GM21717 (cell line): ENCODE data around the gene FHIT.

Experiments used
- ATAC-seq: cut with Tn5 transposase; IDR thresholded peaks from one replicate; pipeline ENCODE4 v1.9.1; 2021; ENCODE audit warnings: mild to moderate bottlenecking, moderate library complexity; ENCODE audit not compliant: unreplicated experiment

FHIT gene

DNA sequence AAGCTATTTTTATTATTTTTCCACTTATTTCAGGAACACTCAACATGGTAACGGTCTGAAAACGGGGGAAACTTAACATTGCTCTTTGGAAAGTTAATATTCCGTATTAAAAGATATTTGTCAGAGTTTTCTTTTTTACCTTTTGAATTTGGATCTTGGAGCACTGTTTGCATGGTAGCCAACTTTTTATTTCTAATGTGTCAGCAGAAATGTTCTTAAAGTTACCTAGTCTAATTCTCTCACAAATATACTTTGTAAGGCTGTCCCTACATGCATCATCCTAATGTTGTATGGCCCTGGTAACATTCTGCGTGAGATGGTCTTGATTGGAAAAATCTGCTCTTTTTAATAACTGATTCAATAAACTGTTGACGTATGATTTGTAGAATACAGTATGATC lies 719.5 kb downstream of the FHIT start:
- no peak for ATAC-seq

DNA sequence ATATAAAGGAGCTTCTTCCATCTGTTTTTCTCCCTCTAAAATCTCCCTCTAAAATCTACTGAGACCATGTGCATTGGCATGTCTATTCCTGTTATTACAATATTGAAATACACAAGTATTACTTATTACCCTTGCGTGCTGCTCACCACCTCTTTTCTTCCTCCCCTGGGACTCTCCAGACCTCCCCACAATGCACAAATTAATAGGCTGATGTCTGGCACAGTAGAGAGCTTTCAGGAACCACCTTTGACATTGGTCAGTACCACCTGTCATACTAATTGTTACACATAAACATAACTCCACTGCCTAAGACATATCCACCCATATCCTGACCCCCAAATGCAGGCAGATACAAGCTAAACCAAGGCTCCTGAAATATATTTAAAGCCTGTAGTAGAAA lies 722.6 kb downstream of the FHIT start:
- no peak for ATAC-seq

DNA sequence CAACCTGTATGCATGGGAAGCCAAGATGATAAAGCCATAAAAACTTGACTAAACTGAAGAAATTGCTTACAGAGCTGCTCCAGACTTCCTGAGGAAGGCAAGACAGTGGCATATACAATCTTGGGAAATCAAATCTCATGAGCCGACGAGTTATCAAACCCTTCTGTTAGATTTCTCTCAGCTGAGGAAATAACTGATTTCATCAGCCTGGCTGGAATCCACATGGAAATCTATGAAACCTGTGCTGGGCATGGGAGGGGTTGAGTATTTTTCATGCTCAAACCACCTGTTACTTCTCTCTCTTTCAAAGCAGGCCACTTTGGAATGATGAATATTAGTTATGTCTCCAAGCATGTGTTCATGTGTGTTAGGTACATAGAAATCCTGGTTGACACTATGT lies 727.7 kb downstream of the FHIT start:
- ATAC-seq, result no peak

DNA sequence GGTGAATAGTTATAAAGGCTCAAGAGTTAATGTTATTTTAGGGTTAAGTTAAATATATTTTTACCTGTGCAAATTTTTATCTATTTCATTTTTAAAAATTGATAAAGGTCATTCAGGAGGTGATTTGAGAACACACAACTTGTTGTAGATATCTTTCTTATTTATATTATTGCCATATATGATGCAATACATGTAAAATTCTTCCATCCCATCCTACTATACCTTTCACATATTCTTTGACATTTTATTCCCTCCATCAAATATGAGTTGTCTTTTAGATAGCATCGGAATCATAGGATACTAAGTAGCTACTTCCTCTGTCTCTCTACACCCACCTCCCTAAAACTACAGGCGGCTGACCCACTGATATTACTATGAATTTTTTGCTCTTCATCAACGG lies 734.1 kb downstream of the FHIT start:
- no peak for ATAC-seq

DNA sequence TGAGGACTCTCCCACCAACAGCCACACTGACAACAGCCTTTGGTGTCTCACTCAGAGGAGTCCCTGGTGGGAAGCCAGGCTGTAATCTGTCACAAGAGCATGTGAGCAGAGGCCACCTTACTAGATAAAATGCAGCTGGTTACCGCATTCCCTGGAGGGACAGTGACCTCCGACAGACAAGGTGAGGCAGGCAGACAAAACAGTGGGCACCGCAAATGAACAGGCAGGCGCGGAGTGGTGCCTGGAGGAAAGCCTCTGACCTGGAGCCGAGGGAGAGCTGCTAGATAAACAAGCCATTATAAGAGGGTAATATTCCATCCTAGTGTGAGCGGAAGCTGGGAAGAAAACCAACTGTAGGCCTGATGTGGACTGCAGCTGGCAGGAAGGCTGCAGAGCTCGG lies 736.4 kb downstream of the FHIT start:
- ATAC-seq, result no peak

DNA sequence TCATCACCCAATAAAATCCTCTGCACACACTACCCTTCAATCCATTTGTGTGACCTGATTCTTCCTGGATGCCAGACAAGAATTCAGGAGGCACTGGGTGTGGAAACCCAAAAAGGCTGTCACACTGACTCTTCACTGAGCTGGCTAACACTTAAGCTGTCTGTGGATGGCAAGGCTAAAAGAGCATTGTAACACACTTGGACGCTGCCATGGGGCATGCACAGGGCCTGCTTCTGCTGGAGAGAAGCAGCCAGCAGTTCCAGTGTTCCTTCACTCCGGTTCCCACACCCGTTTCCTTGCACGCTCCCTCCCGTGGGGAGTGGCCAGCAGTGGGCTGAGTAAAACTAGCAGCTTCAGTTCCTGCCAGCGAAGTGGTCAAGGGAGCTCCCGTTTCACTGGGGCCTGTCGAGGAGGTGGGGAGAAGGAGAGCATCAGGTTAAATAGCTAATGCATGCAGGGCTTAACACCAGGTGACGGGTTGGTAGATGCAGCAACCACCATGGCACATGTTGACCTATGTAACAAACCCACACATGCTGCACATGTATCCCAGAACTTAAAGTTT lies 737.1 kb downstream of the FHIT start:
- no peak for ATAC-seq

DNA sequence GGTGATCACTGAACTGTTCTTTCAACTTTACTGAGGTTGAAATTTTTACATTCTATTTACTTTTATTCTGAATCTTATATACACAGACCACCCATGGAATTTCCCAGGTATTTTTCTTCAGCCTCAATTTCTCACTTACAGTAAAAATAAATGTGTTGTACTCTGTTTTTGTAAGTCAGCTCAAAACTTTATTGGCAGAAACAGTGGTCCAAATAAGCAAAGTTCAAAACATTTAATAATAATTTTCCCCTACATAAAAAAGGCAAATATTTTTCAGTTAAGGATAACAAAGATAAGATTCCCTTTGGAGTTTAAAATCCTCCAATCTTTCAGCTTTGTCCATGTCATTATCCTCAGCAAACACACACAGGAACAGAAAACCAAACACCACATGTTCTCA lies 738.0 kb downstream of the FHIT start:
- ATAC-seq, result no peak

DNA sequence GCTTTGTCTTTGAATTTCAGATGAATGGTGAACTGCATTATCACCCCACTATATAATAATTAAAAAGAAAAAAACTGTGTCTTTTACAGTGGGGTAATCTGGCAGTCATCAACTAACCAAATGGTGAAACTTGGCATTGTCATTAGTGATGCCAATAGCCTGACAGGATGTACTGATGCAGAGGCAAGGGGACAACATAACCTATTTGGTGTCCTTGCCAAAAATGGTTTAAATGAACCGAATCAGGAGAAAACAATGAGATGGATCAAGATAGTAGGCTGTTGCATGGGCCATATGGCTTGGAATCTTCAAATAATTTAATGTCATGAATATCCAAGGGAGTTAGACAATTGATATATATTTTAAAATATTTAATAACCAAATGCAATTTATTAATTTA lies 738.7 kb downstream of the FHIT start:
- ATAC-seq, result no peak

DNA sequence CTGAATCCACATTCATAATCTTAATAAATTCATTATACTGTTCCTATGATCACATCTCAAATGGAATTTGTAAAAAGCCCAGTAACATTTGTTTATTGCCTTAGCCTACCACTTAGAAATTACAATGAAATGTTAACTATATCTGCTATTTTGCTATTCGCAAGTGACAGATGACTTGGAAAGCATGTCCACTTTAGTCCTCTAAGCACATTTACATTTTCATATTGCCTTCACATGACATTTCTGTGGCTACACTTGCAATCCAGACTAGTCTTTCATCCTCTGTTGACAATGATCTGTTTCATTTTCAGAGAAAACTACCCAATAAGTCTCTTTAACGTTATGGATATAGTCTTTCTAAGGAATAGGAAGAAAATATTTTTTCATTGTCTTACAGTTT lies 741.8 kb downstream of the FHIT start:
- no peak for ATAC-seq

DNA sequence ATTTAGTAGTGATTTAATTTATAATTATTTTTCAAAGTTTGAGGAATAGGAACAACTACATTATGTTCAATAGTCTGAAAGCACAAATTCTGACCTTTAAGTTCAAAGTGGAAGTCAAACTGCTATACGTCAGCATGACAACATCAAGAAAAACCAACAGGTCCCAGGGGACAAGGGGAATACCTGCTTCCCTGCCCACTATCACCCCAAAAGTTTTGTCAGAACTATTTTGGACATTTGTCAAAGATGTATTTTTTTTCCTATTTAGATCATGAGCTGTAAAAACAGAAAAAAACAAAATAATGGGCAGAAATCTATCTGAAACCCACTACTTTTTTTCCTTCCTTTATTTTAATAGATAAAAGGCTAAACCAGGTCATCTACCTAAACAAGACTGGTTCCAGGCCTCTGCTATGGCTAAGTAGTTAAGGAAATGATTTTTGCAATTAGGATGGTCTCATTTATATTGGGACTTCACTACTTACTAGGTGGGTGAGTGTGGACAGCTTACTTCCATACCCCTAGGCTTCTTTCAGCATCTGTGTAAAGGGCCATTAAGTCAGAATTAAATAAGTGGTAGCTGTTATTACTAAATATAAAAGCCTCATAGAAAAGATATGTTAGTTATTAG lies 746.3 kb downstream of the FHIT start:
- ATAC-seq, result no peak

DNA sequence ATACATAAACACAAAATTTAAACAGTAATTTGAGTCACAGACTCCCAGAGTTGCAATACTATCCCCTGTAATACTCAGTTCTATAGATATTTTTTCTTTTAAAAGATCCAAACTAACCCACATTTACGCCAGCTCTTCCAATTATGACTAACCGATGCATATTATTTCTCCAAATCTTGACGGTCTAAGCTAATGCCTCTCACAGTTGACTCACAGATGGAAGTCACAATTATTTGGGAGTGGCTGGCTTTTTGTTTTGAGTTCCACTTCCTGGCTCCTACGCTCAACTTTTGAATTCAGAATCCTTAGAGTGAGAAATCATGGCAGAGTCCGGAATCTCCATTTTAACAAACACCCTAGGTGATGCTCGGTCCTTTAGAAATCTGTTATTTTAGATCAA lies 749.9 kb downstream of the FHIT start:
- ATAC-seq, result no peak

DNA sequence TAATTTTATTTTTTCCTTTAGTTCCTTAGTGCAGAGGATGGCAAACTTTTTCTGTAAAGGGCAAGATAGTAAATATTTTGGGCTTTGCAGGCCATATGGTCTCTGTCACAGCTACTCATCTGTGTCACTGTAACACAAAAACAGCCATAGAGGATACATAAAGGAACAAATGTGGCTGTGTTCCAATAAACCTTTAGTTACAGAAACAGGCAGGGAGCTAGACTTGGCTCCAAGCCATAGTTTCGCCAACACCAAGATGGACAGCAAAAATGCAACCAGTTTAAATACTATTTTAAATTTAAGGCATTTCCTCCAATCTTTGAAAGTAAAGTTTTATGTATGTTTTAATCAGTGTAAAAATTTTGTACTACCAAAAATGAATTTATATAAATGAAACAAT lies 753.4 kb downstream of the FHIT start:
- ATAC-seq, result no peak

DNA sequence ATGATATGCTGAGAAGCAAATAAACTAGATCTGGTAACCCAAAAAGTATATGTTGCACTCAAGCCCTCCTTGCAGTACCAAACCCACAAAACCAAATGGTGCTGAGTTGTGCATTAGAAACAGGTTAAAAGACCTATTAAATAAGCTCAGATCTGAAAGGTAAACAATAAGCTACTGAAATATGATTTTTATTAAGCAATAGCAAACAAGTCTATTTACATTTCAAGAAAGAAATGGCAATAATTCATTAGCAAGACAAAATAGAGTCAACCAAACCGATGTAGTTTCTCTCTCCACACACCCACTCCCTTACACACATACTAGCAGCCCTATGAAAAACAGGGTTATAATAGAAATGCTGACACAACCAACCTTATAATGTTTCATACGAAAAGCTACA lies 760.3 kb downstream of the FHIT start:
- ATAC-seq, result no peak

DNA sequence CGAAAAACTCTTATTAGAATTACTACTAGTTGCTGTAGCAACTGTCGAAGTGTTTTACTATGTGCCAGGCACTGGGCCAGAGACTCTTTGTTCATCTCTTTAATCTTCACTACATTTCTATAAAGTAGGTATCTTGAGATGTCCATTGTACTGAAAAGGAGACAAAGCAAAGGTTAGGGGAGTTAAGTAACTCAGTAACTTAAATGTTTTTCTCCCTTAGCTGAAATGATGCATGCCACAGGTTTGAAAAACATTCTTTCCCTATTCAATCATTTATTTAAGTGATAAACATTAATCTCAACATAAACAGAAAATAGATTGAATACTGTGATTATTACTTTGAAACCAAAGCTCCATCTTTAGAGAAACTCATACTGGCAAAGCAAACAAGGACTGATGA lies 776.2 kb downstream of the FHIT start:
- ATAC-seq, result no peak

DNA sequence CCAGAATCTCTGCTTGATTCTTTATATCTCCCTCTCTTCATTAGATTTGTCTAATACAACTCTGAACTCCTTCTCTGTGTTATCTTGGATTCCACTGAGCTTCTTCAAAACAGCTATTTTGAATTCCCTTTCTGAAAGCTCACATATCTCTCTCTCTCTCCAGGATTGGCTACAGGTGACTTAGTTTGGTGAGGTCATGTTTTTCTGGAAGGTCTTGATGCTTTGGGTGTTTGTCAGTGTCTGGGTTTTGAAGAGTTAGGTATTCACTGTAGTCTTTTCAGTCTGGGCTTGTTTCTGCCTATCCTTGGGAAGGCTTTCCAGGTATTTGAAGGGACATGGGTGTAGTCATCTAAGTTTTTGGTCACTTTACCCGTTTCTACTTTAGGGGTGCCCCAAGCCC lies 781.8 kb downstream of the FHIT start:
- no peak for ATAC-seq

DNA sequence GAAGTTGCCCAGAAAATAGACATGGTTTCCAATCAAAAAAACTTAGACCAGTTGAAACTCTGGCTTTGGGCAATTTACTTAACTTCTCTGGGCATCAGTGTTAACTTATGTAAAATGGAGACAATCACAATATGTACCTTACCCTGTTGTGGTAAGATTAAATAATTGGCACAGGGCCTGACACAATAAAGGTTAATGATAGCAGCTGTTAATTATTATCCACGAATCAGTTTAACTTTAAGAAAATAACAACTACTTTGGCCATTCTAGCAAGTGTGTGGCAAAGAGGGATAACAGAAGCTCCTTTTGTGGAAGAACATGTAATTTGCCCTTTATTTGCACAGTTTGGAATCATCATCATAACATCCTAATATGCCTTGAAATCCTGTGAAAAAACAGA lies 787.6 kb downstream of the FHIT start:
- ATAC-seq, result no peak

DNA sequence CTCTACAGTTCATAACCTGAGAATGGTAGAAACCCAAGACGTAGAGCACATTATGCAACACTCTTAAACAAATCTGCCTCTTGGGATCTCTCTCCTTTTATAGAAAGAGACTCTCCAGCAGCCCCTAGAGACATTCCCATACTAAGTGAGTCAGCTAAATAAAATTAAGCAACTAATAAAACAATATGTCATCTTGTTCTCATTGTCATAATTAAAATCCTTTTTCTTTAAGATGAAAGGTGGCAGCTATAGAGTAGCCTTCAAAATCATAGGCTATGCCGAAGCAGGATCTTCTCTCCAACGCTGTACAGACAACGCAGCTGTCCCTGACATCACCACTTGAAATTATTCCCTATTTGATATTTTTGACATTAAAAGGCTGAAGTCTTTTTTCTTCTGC lies 790.0 kb downstream of the FHIT start:
- ATAC-seq, result no peak

DNA sequence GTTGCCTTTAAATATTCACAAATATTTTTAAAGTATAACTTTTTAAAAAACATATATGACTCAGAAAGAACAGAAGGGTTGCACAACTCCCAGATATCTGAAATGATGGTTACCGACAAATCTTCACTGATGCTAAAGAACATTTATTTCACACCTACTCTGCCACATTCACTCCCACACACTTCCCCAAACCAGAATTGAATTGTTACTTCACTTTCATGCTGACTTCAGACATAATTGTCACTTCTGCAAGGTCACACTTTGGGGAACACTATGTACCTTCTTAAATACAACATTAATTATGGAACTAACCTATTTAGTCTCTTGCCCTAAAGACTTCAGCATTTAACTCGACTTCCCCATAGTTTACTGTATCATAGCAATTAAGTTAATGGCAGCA lies 795.1 kb downstream of the FHIT start:
- no peak for ATAC-seq

DNA sequence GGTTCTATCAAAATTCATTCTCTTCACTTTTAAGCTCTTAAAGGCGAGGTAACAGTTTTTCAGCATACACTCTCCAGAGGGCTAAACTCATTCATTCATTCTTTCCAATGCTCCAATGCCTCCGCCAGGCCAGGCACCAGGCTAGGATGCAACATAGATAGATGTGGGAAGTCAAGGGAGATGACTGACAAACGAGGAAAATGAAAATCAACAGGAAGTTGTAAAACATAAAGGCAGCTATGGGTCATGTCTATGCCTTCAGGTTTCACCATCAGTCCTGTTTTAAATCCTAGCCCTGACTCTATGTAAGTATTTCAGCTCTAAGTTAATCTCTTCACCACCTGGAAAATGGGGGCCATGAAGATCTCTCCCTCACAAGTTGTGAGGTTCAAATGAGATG lies 797.9 kb downstream of the FHIT start:
- no peak for ATAC-seq

DNA sequence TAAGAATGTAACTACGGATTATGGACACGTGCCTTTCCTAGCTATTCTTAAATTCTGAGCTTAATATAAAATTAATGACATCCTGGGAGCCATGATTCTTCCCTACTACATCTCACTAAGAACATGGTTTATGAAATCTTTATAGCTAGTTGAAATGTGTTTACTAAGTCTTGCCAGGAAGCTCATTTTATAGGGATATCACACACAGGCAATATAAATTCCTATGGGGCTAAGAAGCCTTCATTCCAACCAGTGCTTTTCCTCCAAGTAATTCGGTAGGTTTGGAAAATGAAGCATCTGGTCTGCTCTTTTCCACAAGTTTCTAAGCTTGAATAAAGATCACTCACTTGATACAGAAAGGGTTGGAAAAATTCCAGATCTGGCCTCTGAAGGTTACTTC lies 802.6 kb downstream of the FHIT start:
- no peak for ATAC-seq

DNA sequence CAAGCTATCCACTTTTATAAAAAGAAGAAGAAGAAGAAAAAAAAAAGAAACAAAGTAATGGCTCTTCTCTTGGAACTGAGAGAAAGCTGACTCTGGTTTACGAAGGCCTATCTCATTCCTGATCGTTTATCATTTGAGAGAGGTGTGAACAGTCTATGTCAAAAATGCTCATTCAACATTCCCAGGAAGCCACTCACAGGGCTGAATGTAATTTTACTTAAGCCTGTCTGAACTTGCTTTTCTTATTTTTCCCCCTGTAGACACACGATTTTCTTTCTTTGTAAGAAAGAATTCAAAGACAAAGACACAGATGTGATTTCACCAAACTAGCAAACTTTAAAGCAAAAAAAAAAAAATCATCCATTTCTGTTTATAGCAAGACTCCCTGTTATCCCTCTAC lies 805.8 kb downstream of the FHIT start:
- ATAC-seq, result no peak

DNA sequence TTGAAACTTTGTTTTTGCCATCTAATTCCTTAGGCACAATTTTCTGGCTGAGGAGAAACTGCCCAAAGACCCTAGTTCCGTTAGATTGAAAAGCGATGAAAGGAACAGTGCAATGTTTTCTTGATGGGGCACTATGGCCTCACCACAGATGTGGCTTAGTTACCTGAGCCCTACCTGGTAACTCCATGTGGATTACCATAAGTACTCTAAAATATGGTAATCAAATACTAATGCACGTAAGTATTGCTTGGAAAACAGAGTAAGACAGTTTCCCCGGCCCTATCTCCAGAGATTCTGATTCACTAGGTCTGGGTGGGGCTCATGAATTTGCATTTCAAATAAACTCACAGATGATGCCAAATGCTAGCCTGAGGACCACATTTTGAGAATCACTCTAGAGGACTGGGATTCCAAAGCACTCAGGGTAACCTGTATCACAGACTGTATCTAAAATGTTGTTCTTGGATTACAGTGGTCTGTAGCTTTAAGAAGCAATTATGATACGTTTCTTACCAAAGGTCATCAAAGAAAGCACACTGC lies 806.3 kb downstream of the FHIT start:
- ATAC-seq, result no peak

DNA sequence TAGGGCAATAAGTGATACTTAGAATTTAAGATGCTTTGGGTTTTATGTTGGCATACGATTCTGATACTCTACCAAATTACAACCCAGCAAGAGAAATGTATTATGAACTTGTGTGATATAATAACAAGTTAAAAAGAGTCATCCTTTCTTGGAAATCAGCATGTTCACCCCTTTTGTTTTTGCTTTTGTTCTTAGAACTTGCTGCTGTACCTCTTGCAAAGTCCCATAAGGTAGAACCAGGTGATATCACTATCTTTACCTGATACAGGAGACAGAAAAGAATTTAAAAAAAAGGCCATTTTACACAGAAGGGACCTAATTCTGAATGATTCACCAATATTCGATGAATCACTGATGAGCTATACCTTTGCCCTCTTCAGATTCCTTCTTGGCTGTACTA lies 810.4 kb downstream of the FHIT start:
- no peak for ATAC-seq
